NCI-H2196 (cell line): ENCODE data around the gene JPH2.
"Not testable (repeated sequence)": the region's sequence is repeated elsewhere in the genome, so short reads cannot be mapped to it uniquely, and the experiment has no call there.

Source experiments
- DNase-seq: peaks from one replicate; lab custom pipeline; 2025; ENCODE audit not compliant: unreplicated experiment; lab: John Stamatoyannopoulos, UW

JPH2 gene

DNA sequence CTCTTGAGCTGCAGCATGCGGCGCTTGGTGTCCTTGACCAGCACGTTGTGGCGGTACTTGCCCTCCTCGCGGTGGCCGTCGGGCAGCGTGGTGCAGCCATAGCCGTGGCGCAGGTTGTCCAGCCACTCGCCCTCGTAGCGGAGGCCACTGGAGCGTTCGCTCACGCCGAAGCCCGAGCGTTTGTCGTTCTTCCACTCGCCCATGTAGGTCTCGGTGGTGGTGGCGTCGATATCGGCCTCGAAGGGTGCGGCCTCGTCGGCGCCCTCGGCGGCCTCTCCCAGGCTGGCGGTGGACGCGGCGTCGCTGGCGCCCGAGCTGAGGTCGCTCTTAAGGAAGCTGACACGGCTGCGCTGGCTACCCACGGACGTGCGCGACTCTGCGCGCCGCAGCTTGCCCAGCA lies 27.3 kb downstream of the JPH2 start:
- DNase-seq, result no peak

DNA sequence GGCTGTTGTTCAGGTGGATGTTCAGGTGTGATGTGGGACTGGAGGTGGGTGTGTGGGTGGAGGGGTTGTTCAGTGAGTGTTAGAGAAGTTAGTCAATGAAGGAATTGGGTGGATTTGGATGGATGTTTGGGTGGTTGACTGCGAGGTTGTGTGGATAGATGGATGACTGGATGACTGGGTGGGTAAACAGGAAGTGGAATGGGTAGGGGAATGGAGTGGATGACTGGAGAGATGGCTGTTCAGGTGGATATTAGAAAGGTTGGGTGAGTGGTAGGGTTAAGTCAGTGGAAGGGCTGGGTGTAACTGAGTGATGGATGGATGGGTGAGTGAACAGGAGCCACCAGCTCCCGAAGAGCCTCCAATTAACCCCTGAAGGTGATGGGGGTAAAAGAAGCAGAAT lies 27.9 kb downstream of the JPH2 start:
- no peak for DNase-seq

DNA sequence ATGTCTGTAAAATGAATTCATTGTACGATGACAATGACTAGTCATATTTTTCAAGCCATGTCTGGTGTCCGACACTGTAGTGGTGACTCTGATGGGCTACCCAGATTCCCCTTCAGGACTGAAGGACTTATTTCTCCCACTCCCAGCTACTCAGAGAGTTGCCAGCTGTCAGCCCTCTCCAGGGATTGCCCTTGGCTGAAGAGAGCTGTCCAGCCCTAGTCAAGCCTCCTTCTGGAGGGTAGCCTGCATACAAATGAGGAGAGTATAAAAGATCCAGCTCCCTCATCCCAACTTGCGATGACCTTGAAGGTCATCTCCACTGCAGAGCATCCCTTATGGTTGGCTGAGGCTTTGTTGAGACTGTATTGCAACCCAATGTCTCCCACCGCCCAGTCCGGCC lies 29.9 kb downstream of the JPH2 start:
- no peak for DNase-seq

DNA sequence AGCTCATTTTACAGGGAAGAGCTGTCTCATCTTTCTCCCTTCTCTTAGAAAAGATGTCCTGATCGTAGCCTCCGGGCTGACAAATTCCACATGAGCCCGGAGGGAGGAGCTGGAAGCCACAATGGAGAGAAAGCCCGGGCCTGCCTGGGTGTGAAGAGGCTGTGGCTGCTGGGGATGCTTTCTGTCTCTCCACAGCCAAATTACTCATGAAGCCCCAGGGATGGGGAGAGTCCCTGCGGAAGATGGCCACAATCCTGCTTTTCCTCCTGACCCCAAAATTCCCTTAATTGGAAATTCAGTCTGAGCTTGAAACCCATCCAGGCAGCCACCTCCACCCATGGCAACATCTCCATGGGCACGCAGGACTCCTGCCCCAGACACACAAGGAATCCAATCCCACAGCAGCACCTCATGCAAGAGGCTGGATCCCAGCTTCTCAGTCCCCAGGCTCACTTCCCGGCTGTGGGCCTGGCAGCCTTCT lies 32.4 kb downstream of the JPH2 start:
- DNase-seq, result no peak

DNA sequence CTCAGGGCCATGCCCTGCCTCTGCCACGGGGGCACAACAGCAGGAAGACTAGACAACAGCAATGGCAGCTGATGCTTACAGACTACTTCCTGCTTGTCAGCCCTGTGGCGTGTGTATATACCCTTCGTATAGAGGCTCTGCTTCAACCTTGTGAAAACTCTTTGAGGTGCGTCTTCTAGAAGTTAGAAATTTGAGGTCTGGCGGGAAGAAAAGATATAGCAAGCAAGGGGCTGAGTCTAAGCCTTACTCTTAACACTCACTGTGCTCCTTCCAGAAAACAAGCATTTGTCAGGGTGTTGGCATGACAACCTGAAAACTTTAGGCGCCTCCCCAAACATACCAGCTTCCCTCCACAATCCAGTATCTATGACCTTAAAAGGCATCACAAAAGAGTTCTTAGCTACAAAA lies 33.3 kb downstream of the JPH2 start:
- DNase-seq, result no peak

GRCh38 chr20:44151621-44152416 lies 35.2 kb downstream of the JPH2 start:
- DNase-seq, result no peak

- DNase-seq, result no peak
Observed at GRCh38 chr20:44146272-44146671, 40.7 kb downstream of the JPH2 start.

- no peak for DNase-seq
Observed at GRCh38 chr20:44145131-44145775, 41.7 kb downstream of the JPH2 start.

DNA sequence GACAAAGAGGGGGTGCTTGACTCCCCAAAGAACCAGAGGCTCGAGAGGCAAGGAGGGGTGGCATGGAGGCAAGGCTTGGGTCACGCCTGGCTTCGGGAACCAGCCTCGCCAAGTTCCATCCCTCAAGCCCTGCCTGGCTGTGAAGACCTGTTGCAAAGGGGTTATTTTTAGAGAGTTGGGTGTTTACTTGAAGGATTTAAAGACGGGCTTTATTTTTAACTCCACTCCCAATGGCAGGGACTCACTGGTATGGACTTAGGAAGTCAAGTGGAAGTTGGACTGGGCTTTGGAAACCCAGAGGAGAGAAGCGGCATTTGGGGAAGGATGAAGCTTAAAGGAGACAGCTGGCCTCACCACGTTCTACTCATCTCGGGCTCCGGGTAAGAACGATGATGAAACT lies 43.1 kb downstream of the JPH2 start:
- DNase-seq, result no peak

DNA sequence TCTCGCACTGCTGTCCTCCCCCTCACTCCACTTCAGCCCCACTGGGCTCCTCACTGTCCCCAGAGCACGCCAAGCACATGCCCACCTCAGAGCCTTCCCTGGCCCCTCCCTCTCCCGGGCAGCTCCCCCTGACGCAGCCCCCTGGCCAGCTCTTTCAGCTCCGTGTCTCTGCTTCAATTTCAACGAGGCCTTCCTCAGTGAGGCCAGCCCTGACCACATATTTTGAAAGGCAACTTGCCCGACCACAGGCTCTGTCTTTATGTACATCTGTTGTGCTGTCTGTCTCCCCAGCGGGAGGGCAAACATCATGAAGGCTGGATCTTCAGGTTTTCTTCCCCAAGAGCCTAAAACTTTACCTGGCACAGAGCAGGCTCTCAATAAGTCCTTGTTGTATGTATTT lies 44.6 kb downstream of the JPH2 start:
- no peak for DNase-seq

GRCh38 chr20:44141873-44142272 lies 45.1 kb downstream of the JPH2 start:
- DNase-seq, result no peak

- DNase-seq, result no peak
Observed at GRCh38 chr20:44138867-44139266, 48.1 kb downstream of the JPH2 start.

GRCh38 chr20:44137266-44137801 lies 49.7 kb downstream of the JPH2 start:
- no peak for DNase-seq

DNA sequence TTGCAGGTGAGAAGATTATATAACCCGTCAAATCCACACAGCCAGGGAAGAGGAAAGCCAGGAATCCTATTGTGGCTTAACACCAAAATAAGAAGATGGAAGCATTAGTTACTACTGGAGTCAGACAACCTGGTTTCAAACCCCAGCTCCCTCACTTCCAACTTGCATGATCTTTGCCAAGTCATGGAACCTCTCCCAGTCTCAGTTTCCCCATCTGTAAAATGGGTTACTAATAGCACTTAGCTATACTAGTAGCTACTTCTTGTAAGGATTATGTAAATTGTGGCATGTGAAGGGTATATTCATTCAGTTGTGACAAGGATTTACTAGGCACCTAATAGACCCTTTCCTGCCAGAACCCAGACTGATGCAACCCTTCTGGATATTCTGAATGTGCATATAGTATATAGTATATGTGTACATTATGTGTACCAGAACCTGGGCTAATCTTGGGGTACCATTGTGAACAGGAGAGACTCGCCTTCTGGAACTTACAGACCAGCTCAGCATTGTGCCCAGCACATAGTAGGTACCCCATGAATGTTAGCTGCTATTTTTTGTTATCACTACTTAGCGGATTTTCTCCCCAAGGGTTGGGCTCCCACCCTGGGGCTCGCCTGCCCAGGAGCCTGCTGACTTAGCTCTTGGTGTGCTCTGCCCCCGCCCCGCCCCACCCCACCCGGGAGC lies 50.3 kb downstream of the JPH2 start:
- no peak for DNase-seq

DNA sequence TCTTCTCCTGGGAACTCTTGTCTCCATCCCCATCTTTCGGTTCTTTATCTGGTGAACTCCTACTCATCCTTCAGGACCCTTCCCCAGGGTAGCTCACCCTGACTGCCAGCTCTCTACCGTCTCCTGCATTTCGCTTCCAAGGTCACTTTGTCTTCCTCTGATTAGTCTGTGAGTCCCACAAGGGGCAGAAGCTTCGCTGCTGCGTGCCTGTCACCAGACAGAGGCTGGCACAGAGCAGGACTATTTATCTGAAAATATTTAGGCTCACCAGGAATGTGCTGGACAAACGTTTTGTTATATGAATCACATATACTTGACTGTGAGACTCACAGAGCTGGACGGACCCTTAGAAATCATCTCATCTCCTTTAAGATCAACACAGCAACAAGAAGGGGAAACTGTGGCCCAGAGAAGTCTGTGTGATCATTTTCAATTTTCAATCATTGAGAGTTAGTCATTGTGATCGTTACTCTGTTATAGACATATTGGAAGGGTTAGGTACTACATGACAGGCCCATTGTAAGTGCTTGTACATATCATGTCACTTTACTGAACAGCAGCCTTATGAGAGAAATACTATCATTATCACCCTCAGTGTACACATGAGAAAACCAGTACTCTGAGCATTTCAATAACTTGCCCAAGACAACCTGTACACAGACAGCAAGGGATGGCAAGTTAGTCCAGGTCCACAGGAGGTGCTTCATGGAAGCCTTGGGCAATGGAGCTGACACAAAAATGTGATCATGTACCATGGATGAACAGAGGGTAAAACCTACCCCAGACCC lies 51.4 kb downstream of the JPH2 start:
- DNase-seq, result no peak

DNA sequence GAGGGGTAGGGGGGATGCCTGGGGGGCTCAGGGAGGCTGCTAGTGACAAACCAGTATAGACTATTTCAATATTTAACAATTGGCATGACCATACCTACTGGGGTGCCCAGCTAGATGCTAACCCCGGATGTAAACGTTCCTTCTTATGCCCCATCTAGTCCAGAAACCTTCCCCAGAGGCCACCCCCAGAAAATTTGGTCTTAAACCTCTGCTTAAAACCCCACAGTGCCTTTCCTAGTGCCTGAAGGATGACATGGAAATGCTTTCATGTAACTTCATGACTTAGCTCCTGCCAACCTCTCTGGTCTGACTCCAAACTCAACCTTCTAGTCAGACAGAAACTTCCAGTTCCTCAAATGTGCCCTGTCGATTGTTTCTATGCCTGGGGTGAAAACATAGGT lies 52.0 kb downstream of the JPH2 start:
- DNase-seq, result no peak

DNA sequence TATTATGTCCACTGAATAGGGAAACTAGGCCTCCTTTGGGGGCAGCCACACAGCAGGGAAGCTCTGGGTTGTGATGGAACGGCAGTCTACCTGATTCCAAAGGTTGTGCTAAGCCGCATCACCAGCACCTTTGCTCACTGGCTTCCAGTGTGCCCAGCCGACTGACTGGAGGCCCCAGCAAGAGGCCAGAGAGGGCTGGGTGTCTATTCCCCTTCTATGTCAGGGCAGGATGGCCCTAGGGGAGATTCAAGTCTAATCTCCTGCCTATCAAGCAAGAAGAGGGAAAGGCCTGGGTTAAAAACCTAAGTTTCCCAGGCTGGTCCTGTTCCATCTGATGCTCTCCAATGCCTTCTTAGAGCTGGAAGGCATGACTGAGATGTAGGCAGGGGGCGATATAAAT lies 53.6 kb downstream of the JPH2 start:
- DNase-seq, result no peak

- no peak for DNase-seq
Observed at GRCh38 chr20:44131704-44132103, 55.3 kb downstream of the JPH2 start.

DNA sequence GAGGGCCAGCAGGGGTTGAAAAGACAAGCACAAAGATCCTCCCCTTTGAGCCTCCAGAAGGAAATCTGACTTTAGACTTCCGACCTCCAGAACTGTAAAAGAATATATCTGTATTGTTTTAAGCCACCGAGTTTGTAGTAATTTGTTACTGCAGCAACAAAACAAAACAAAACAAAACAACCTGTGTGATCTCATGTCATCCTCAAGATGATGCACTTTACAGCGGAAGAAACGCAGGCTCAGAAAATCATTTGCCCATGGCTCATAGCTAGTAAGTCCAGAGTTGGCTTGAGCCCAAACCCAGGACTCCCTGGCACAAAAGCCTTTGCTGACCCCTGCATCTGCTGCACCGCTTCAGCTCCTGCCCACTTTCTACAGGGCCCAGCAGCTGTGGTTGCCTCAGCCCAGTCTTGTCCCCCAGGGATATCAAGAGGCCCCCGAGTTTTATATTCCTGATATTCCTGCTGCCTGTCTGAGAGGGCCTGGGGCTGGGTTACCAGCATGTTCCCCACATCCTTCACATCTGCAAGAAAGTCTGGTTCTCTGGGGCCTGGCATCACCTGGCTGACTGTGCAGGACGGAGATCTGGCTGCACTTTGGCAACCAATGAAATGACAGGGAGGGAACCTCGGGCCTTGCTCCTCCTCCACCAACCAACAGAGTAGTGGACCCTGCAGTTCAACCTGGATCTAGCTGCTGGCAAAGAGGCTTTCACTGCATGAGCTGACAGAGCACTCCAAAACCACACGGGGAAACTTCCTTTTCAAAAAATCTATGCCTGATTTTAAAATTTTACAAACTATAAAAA lies 56.9 kb downstream of the JPH2 start:
- DNase-seq, result no peak

DNA sequence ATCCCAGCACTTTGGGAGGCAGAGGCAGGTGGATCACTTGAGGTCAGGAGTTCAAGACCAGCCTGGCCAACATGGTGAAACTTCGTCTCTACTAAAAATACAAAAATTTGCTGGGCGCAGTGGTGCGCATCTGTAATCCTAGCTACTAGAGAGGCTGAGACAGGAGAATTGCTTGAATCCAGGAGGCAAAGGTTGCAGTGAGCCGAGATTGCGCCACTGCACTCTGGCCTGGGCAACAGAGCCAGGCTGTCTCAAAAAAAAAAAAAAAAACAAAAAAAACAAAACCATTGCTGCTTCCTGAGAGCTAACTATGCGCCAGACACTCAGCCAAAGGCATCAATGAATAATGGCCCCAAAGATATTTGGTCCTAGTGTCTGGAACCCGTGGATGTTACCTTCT lies 57.7 kb downstream of the JPH2 start:
- not testable (repeated sequence) for DNase-seq
